Muscle of leg (tissue), 16 donors: ENCODE measurements around the gene LCE2A. TPM values are rescaled to one million over a fixed set of nuclear protein-coding genes. Genes with fewer than 3 reads are reported as not detected.
"Not testable (repeated sequence)": the region's sequence is repeated elsewhere in the genome, so short reads cannot be mapped to it uniquely, and the experiment has no call there.

Experiments used
- DNase-seq: peaks from one replicate; pipeline ENCODE4 v3.0.0; 2013
- H3K27ac ChIP-seq: one replicate; pipeline ENCODE4 v1.5.1; 2013; ENCODE audit warnings: mild to moderate bottlenecking, low read length, control low read depth
- H3K27me3 ChIP-seq: one replicate; pipeline ENCODE4 v1.6.1; 2013; ENCODE audit warnings: low read length; ENCODE audit not compliant: control insufficient read depth, insufficient read depth
- H3K36me3 ChIP-seq: one replicate; pipeline ENCODE4 v1.6.1; 2013; ENCODE audit warnings: low read length; ENCODE audit not compliant: control insufficient read depth, insufficient read depth
- H3K4me1 ChIP-seq: one replicate; pipeline ENCODE4 v1.6.1; 2013; ENCODE audit warnings: low read length; ENCODE audit not compliant: control insufficient read depth, insufficient read depth
- H3K4me3 ChIP-seq: one replicate; pipeline ENCODE4 v1.5.1; 2013; ENCODE audit warnings: low read length, control low read depth
- H3K9me3 ChIP-seq: replicated peaks from 2 replicates; pipeline ENCODE4 v1.6.1; 2013; ENCODE audit warnings: low read depth, low read length; ENCODE audit not compliant: control insufficient read depth
- WGBS: methylation state at CpG from one replicate; pipeline ENCODE4 v1.1.5; 2013; ENCODE audit warnings: missing lambda C conversion rate; ENCODE audit not compliant: insufficient coverage; 5-methylcytosine and 5-hydroxymethylcytosine counted together
- long read RNA-seq, 11 donors: transcript quantifications; one replicate each; lab custom pipeline, GENCODE V29; 2026
- polyA plus RNA-seq, 8 donors: library from polyadenylated mRNA; unstranded; fragments of 120-200 nt; gene quantifications; one replicate each; pipeline versions ENCODE4 v1.2.1 to v1.2.3, GENCODE V29; 2013; ENCODE audit warnings: inconsistent platforms in 1 of 8, low replicate concordance in 1 of 8; ENCODE audit not compliant: insufficient read length in 8 of 8, insufficient read depth in 1 of 8
- total RNA-seq: library from RNA; stranded (reverse); fragments of 120-200 nt; gene quantifications from one replicate; pipeline ENCODE4 v1.2.4, GENCODE V29; 2013

Gene LCE2A
- total RNA-seq: not detected
- polyA plus RNA-seq: not detected
- long read RNA-seq, donor 1: 0 reads
- long read RNA-seq, donor 2: 0 reads
- long read RNA-seq, donor 3: 0 reads
- long read RNA-seq, donor 4: 0 reads
- long read RNA-seq, donor 5: 0 reads
- long read RNA-seq, donor 6: 0 reads
- long read RNA-seq, donor 7: 0 reads
- long read RNA-seq, donor 8: 0 reads
- long read RNA-seq, donor 9: 0 reads
- long read RNA-seq, donor 10: 0 reads
- long read RNA-seq, donor 11: 0 reads

DNA sequence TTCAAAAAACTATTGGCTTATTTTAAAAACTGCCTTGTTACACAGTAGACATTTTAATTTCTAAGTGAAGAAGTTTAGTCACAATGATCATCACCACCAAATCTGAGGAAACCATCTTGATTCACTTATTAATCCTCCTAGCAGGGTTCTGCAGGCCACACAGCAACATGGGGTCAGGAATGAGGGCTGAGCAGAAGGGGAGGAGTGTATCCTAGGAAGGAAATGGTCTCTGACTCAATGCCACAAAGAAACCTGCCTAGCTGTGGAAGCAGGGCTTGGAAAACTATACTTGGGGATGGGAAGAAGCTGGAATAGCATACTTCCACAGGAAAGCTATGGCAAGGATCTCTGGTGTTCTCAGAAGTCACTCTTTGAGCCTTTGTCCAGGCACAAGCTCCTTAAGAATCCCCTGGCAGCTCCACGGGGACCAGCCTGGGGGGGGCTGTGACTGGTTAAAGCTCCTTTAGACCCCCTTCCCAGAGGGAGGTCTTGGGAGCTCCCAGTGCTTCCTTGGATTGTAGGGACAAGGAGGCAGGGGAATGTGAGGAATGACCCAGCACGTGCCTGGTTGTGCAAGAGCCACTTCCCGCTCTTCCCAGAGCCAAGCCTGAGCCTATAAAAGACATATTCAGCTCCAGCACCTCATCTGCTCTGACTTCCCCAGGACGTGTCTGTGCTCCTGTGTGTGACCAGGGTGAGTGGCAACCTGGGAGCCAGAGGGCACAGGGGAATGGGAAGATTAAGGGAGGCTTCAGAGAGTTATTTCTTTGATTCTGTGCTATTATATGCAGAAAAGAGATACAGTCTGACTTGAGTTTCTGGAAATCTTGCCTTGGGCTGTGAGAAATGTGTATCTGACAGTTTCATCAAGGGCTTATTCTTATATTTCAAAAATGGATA lies at the start of gene LCE2A:
Gene LCE2A (plus strand): TSS at position 645 of the 900 bp plus-strand sequence. CDS start 557 bp downstream, outside the sequence.
- no CpG with 5 or more reads among the region's 4 CpGs for WGBS
- Histone ChIP-seq H3K27me3 (no peaks in the 10 kb centered on the region), H3K4me1 (no peaks in the 10 kb centered on the region), H3K4me3 (no peak within 1 kb of the TSS), H3K27ac (no peak within 1 kb of the TSS), H3K9me3 (no peaks in the 10 kb centered on the region), H3K36me3 (no peaks in the 10 kb centered on the region)
- no peak for DNase-seq

GRCh38 chr1:152654110-152654509 lies 44.0 kb upstream of the LCE2A start:
- DNase-seq: peak; percentile 46

GRCh38 chr1:152656459-152656858 lies 41.7 kb upstream of the LCE2A start:
- no peak overlapping the region for H3K27ac ChIP-seq
- H3K4me1 ChIP-seq: no peaks in the 10 kb centered on the region
- 100% methylated on average over 1 of the region's 2 CpGs for WGBS
- no peak overlapping the region for H3K4me3 ChIP-seq
- no peaks in the 10 kb centered on the region for H3K36me3 ChIP-seq
- no peaks in the 10 kb centered on the region for H3K27me3 ChIP-seq
- no peaks in the 10 kb centered on the region for H3K9me3 ChIP-seq
- no peak for DNase-seq

More at GRCh38 chr1:152654110-152654509, 44.0 kb upstream of the LCE2A start:
- no peaks in the 10 kb centered on the region for H3K4me1 ChIP-seq
- no peaks in the 10 kb centered on the region for H3K36me3 ChIP-seq
- no peak overlapping the region for H3K27ac ChIP-seq
- no peaks in the 10 kb centered on the region for H3K27me3 ChIP-seq
- no peak overlapping the region for H3K4me3 ChIP-seq
- WGBS: 47% methylated on average over 2 of the region's 10 CpGs
- H3K9me3 ChIP-seq: no peaks in the 10 kb centered on the region

DNA sequence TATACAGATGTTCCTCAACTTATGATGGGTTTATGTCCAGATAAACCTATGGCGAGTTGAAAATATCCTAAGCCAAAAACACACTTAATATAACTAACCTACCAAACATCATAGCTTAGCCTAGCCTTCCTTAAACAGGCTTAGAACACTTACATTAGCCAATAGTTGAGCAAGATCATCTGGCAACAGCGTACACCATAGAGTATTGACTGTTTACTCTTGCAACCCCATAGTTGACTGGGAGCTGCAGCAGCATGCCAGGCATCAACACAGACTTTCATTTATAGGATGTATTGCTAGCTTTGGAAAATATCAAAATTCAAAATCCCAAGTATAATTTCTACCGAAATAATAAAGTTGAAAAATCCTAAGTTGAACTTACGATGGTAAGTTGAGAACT lies 40.5 kb upstream of the LCE2A start:
- Histone ChIP-seq H3K27ac (no peak overlapping the region), H3K9me3 (no peaks in the 10 kb centered on the region), H3K4me1 (no peaks in the 10 kb centered on the region), H3K36me3 (no peaks in the 10 kb centered on the region), H3K27me3 (no peaks in the 10 kb centered on the region), H3K4me3 (no peak overlapping the region)
- WGBS: no CpG with 5 or more reads among the region's 4 CpGs
- no peak for DNase-seq

GRCh38 chr1:152658649-152659048 lies 39.5 kb upstream of the LCE2A start:
- 86% methylated on average over 1 of the region's 3 CpGs for WGBS
- no peaks in the 10 kb centered on the region for H3K9me3 ChIP-seq
- H3K27me3 ChIP-seq: no peaks in the 10 kb centered on the region
- H3K4me3 ChIP-seq: no peak overlapping the region
- no peak overlapping the region for H3K27ac ChIP-seq
- DNase-seq: no peak
- no peaks in the 10 kb centered on the region for H3K36me3 ChIP-seq
- H3K4me1 ChIP-seq: no peaks in the 10 kb centered on the region

- H3K27ac ChIP-seq: no peak within 1 kb of the TSS
- no peaks in the 10 kb centered on the region for H3K9me3 ChIP-seq
- no peaks in the 10 kb centered on the region for H3K27me3 ChIP-seq
- H3K36me3 ChIP-seq: no peaks in the 10 kb centered on the region
- H3K4me3 ChIP-seq: no peak within 1 kb of the TSS
- no CpG with 5 or more reads among the region's 3 CpGs for WGBS
- H3K4me1 ChIP-seq: no peaks in the 10 kb centered on the region
- DNase-seq: no peak
These were observed 35.0 kb upstream of the LCE2A start, which contains the start of gene LCE2D for GRCh38 chr1:152663098-152663497. TSS of gene LCE2D (plus strand) at chr1:152663380. CDS start at chr1:152664106, 726 bp downstream.

DNA sequence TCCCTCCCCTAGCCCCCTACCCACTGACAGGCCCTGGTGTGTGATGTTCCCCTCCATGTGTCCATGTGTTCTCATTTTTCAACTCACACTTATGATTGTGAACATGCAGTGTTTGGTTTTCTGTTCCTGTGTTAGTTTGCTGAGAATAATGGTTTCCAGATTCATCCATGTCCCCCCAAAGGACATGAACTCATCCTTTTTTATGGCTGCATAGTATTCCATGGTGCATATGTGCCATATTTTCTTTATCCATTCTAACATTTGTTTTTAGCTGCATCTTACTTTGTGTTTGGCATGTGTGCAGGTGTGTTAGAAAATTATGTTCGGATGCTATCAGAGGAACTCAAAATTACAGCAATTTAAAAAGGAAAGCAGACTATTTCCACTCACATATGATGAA lies 32.0 kb upstream of the LCE2A start:
- not testable (repeated sequence) for H3K9me3 ChIP-seq, DNase-seq, H3K27me3 ChIP-seq, H3K36me3 ChIP-seq, H3K4me3 ChIP-seq, H3K27ac ChIP-seq, H3K4me1 ChIP-seq
- no CpG with 5 or more reads among the region's 1 CpG for whole genome bisulfite sequencing

GRCh38 chr1:152667648-152668047 lies 30.5 kb upstream of the LCE2A start:
- DNase-seq: no peak
- WGBS: 85% methylated on average over 3 of the region's 5 CpGs
- H3K27me3 ChIP-seq: no peaks in the 10 kb centered on the region
- H3K36me3 ChIP-seq: no peaks in the 10 kb centered on the region
- H3K4me1 ChIP-seq: no peaks in the 10 kb centered on the region
- H3K27ac ChIP-seq: no peak overlapping the region
- H3K9me3 ChIP-seq: no peaks in the 10 kb centered on the region
- H3K4me3 ChIP-seq: no peak overlapping the region

GRCh38 chr1:152673016-152673415 lies 25.1 kb upstream of the LCE2A start:
- Histone ChIP-seq H3K9me3 (no peaks in the 10 kb centered on the region), H3K27ac (no peak overlapping the region), H3K4me3 (no peak overlapping the region), H3K36me3 (no peaks in the 10 kb centered on the region), H3K4me1 (no peaks in the 10 kb centered on the region), H3K27me3 (no peaks in the 10 kb centered on the region)
- DNase-seq: no peak
- WGBS: 43% methylated on average over 1 of the region's 2 CpGs

DNA sequence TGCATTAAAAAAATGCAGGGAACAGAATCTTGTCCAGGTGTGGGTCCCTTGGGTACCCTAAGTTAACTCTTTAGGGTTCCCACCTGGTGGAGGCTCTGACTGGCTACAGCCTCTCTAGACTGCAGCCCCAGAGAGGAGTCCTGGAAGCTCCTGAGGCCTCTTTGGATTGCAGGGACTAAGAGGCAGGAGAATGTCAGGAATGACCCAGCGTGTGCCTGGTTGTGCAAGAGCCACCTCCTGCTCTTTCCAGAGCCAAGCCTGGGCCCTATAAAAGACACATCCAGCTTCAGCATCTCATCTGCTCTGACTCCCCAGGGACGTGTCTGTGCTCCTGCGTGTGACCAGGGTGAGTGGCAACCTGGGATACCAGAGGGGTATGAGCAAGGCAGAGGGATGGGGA lies 23.2 kb upstream of the LCE2A start, which contains the start of gene LCE2C:
Gene LCE2C (plus strand): TSS at position 297 of the 400 bp plus-strand sequence. CDS start 737 bp downstream, outside the sequence.
- not testable (repeated sequence) for H3K36me3 ChIP-seq, H3K4me3 ChIP-seq, DNase-seq, H3K27ac ChIP-seq, H3K27me3 ChIP-seq, H3K4me1 ChIP-seq, H3K9me3 ChIP-seq
- WGBS: 38% methylated on average over 1 of the region's 3 CpGs
